ENCODE results near the gene ZNF428.
"Not testable (repeated sequence)": the region's sequence is repeated elsewhere in the genome, so short reads cannot be mapped to it uniquely, and the experiment has no call there.

Gene ZNF428

DNA sequence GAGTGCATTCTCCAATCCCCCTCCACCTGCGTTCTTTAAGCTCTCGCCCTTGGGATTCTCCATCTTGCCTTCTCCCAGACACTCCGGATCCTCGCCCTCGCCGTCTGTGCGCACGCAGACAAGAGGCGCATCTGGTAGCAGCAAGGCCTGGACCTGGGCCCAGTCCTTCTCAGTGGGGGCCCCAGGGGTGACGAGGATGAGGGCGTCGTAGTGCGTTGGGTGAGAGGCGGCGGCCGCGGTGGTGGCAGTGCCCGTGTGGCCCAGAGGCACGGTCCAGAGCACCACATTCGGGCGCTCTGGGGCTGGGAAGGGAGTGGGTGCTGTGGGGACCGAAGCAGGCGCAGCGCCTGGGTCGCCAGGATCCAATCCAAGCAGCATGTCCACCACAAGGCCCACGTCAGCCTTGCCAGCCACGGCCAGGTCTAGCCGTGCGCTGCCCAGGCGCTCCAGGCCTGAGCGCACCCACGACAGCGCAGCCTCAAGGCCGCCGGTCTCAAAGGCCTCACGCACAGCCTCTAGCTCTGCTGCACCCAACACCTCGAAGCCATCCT, 26.6 kb downstream of the ZNF428 start:
- DNase-seq (ENCODE audit: low read depth) = no peak

- no peak for DNase-seq (ENCODE audit: low read depth)
Measured at GRCh38 chr19:43591904-43592772, 27.3 kb downstream of the ZNF428 start.

- no peak for DNase-seq (ENCODE audit: low read depth)
Measured at GRCh38 chr19:43589678-43590077, 29.8 kb downstream of the ZNF428 start.

DNA sequence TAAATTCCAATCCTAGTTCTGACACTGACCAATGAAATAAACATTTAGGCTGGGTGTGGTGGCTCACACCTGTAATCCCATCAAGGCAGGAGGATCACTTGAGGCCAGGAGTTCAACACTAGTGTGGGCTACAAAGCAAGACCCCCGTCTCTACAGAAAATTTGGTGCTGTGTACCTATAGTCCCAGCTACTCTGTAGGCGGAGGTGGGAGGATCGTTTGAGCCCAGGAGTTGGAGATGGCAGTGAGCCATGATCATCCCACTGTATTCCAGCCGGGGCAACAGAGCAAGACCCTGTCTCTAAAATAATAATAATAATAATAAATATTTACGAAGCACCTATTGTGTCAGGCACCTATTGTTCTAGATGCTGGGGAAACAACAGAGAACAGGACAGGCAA, 30.2 kb downstream of the ZNF428 start:
- DNase-seq (ENCODE audit: low read depth) = no peak

GRCh38 chr19:43587029-43587428, 32.4 kb downstream of the ZNF428 start:
- not testable (repeated sequence) for DNase-seq (ENCODE audit: low read depth)

DNA sequence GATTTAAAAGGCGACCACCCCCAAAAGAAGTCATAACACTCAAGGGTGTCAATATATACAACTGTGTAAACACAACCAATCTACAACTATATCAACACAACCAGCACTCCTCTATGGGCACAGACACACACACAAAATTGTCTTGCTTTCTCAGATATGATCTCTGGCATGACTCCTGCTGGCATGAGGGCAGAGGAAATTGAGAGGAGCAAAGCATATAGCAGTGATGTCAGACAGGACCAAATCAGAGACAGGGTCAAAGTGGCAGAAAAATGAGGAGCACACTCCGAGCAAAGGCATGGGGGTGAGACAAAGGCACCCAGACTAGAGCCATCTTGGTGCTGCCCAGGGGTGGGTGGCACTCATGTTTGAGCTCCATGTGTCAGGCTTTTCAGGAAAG, 33.1 kb downstream of the ZNF428 start:
- DNase-seq (ENCODE audit: low read depth) = no peak

DNA sequence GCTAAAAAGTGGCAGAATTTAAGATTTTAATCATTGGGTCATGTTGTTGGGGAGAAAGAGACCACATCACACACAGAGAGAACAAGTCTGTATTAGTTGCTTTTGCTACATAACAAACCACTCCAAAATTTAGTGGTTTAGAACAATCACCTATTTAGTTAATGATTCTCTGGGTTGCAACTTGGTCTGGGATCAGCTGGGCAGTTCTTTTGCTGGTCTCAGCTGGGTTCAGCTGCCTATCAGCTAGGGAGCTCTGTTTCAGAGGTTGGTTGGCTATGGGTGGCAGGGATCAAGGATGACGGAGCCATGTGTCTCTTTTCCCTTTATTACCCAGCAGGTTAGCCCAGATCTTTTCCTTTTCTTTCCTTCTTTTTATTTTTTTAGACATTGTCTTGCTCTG, 34.9 kb downstream of the ZNF428 start:
- DNase-seq (ENCODE audit: low read depth) = no peak

- DNase-seq (ENCODE audit: low read depth) = no peak
Measured at GRCh38 chr19:43582495-43582894, 36.9 kb downstream of the ZNF428 start.

GRCh38 chr19:43581467-43581866, 38.0 kb downstream of the ZNF428 start:
- DNase-seq (ENCODE audit: low read depth) = no peak

GRCh38 chr19:43578787-43579186, 40.6 kb downstream of the ZNF428 start:
- DNase-seq (ENCODE audit: low read depth) = no peak

DNA sequence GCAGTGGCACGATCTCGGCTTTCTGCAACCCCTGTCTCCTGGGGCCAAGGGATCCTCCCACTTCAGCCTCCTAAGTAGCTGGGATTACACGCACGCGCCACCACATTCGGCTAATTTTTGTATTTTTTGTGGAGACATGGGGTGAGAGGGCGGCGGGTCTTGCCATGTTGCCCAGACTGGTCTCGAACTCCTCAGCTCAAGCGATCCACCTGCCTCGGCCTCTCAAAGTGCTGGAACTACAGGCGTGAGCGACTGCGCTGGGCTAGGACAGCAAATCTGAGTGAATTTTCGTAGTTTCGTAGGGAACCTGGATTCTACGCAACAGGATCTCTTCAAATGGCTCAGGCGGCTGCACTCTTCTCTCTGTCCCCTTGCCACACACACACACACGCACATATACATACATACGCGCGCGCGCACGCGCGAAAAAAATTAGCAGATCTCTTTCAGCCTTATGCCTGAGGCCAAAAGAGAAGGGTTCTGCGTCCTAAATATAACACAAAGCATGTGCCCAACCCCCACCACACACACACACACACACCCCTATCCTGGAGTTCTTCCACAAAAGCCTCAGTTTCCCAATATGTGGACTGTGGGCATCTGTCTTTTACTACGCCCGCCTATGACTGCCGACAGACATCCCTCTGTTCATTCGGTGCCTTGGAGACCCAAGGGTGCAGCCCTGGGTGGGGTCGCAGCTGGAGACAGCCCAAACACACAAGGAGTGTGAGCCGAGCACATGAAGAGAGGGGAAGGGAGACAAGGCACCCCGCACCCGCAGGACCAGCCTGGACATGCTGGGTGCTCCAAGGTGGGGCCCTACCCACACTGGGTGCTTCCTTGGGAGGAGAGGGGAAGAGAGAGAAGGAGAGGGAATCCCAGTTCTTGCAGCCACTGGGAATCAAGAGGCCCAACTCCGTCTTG, 43.2 kb downstream of the ZNF428 start:
- no peak for DNase-seq (ENCODE audit: low read depth)

DNA sequence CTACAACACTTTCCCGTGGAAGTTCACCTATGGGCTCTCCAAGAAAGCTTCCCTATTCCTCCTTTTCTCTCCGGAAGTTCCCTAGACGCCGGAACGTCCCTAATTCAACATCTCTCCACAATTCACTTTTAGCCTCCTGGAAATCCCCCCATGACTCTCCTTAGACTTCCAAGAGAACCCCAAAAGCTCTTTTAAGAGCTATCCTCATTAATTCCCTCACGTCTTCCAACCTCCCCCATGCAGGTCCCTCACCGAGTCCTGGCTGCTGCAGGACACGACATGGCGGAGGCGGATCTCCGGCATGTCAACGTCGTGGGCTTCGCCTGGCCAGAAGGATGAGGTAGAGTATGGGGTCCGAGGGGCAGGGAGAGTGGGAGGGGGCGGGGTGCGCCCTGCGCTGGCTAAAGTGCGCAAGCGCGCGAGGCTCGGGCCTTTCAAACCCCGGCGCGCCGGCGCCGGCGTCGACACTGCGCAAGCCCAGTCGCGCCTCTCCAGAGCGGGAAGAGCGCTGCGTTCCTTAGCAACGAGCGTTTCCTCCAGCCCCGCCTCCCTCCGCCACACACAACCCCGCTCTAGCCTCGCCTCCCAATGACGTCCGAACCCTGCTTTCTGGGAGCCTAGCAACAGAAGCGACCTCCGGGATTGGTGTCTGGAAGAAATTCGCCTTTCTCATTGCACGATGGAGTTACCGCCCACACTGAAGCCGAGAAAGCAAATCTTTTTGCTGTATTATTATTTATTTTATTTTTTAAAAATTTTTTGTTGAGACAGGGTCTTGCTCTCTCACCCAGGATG, 44.1 kb downstream of the ZNF428 start, which contains the start of the genes PINLYP and XRCC1:
Gene PINLYP, plus strand, starts transcription at position 646 of the 795 bp plus-strand sequence. CDS start 1,391 bp downstream, outside the sequence.
Gene XRCC1, minus strand, starts transcription at position 372 of the 795 bp plus-strand sequence. Its CDS starts 69 bp downstream, at position 303.
- peak; percentile 90 for DNase-seq (ENCODE audit: low read depth)

DNA sequence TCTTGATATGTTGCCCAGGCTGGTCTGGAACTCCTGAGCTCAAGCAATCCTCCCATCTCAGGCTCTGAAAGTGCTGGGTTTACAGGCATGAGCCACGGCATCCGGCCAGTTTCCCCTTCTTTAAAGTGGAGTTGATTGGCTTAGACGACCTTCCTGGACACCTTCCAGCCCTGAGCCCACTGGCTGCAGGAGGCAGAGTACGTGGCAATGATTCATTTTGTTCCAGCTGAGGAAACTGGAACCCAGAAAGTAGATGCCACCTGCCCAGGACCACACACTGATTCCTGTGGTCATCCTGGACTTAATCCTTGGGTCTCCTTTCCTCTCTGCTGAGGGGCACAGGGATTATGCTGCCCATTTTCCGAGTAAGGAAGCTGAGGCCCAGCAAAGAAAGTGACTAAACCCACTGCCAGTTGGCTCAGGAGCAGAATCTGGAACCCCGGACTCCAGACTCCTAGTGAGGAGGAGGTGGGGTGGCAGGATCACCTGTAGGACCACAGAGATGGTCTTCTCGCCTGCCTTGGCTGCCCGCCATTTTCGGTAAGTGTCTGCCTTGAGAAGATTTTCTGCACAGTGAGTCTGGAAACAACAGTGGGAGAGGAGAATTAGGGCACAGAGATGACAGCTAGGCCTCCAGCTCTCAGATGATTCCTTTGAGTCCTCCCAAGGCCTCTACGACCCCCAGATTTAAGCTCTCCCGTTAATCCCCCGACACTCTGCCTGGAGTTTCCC, 44.8 kb downstream of the ZNF428 start:
- DNase-seq (ENCODE audit: low read depth) = no peak

DNA sequence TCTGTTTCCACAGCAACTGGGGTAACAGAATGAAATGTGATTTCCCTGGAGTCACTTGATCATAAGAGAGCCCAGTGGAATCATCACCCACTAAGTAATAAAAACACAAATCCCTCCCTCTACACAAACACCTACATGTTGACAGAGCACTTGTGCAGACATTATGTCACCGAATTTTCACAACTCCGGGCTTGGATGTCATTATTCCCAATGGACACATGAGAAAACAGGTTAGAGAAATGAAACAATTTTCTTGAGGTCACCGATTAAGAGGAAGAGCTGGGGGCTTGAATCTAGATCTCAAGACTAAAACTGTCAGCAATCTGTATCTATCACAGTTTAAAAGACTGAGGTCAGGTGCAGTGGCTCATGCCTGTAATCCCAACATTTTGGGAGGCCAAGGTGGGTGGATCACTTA, 47.2 kb downstream of the ZNF428 start:
- no peak for DNase-seq (ENCODE audit: low read depth)

- no peak for DNase-seq (ENCODE audit: low read depth)
Measured at GRCh38 chr19:43570174-43570791, 49.1 kb downstream of the ZNF428 start.

DNA sequence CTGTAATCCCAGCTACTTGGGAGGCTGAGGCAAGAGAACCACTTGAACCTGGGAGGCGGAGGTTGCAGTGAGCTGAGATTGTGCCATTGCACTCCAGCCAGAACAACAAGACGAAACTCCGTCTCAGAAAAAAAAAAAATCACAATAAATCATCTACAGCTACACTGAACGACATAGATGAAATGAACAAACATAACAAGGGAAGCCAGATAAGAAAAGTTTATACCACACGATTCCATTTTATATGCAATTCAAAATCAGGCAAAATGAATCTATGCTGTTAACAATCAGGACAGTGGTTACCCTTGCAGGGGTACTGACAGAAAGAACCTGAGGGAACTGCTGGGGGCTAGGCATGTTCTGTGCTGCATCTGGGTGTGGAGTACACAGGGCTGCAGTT, 49.8 kb downstream of the ZNF428 start:
- DNase-seq (ENCODE audit: low read depth) = no peak

DNA sequence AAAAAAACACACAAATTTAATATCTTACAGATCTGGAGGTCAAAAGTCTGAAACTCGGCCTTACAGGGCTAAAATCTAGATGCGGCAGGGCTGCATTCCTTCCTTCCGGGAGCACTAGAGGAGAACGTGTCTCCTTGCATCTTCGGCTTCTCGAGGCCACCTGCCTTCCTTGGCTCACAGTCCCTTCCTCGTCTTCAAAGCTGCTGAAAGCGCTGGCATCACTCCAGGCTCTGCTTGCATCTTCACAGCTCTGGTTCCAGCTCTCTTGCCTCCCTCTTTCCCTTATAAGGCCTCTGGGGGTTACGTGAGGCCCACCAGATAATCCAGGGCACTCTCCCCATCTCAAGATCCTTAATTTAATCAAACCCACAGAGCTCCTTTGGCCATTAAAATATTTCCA, 54.6 kb downstream of the ZNF428 start:
- DNase-seq (ENCODE audit: low read depth) = no peak

- no peak for DNase-seq (ENCODE audit: low read depth)
Measured at GRCh38 chr19:43563816-43564457, 55.5 kb downstream of the ZNF428 start.

GRCh38 chr19:43562698-43563241, 56.7 kb downstream of the ZNF428 start:
- peak; percentile 61 for DNase-seq (ENCODE audit: low read depth)

Data from stimulated activated CD4-positive, alpha-beta T cell treated with anti-CD3 and anti-CD28 coated beads, Interleukin-2, amount 100 ng/mL, for 4 hours (primary cell).